GM19099 (cell line): ENCODE results near the gene HMGB1.

Experiments
- POLR2A ChIP-seq: IDR thresholded peaks from 3 replicates; pipeline ENCODE4 v1.6.1; 2011; ENCODE audit warnings: low read depth; ENCODE audit not compliant: insufficient read length; ENCODE audit errors: extremely low read depth

HMGB1 gene

DNA sequence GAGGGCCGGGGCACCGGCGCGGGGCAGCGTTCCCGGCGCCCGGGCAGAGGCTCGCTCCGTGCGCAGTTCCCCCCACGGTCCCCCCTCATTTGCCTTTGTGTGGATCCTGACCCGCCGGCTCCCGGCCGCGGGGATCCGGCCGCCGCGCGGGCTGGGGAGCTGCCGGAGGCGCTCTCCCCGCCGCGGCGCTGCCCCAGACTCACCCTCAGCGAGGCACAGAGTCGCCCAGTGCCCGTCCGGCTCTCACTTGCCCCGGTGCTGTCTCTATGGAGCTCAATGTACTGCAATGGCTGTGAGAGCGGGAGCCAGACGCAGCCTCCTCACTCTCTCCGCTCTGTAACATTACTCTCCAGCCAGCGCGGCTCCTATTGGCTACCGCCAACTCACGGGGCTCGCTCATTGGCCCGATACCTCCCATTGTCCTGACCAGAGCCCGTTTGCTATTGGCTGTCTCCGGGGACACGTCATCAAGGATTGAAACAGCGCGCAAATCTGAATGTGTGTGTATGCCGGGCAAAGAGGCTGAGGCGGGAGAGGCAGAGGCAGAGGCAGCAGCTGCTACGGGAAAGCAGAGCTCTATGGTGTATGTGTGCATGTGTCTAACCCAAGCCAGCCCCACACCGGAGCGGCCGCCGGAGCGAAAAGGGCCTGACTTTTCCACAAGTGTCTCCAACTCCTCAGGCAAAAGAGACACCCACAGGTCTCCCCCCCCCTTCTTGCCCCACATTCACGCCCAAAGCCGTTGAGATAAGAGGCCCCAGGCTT, at the start of gene HMGB1:
TSS of gene HMGB1 (minus strand) at position 344 of the 765 bp plus-strand sequence. CDS start 2,256 bp downstream, outside the sequence.
- TF ChIP-seq POLR2A, result peak; percentile 88

DNA sequence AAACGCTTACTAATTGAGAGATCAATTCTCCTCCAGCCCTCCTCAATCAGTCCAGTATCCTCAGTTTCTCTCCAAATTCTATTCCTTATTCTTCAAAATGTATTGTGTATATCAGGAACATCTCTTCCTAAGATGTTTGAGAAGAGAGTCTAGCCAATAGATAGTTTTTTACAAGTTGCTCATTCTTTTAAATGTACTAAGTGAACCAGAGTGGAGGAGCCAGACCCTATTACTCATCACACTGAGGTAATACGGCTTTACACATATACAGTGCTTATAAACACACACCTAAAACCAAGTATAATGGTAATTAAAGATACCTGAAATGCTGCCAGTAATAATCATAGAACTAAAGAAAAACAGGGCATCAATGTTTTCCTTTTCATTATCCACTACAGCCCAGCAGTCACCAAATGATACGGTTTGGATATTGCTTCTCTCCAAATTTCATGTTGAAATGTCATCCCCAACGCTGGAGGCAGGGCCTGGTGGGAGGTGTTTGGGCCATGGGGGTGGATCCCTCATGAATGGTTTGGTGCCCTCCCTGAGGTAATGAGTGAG, 45.2 kb upstream of the HMGB1 start:
- TF ChIP-seq POLR2A, result no peak

- TF ChIP-seq POLR2A, result no peak
These were observed 44.4 kb upstream of the HMGB1 start for GRCh38 chr13:30510091-30510490.

- no peak for TF ChIP-seq POLR2A
These were observed 43.7 kb upstream of the HMGB1 start for GRCh38 chr13:30509254-30510050.

GRCh38 chr13:30504081-30504480, 38.3 kb upstream of the HMGB1 start:
- no peak for TF ChIP-seq POLR2A

GRCh38 chr13:30502237-30502636, 36.5 kb upstream of the HMGB1 start:
- no peak for TF ChIP-seq POLR2A

DNA sequence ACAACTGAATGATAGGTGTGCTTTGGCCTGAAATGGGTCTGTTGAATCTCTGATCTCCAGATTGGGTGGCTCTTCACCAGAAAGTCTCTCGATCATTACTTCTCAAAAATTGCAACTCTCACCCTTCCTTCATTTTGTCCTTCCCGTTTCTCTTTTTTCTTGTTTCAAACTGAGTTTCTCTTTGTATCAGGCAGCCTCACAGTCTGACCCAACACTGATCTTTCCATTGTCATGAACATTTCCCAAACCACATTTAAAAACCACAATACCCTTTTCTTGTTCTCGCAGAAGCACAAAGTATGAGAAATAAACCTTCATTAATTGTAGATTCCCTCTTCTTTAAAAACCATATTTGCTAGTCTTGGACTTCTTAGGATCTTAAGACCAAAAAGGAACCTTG, 33.6 kb upstream of the HMGB1 start:
- TF ChIP-seq POLR2A, result no peak

DNA sequence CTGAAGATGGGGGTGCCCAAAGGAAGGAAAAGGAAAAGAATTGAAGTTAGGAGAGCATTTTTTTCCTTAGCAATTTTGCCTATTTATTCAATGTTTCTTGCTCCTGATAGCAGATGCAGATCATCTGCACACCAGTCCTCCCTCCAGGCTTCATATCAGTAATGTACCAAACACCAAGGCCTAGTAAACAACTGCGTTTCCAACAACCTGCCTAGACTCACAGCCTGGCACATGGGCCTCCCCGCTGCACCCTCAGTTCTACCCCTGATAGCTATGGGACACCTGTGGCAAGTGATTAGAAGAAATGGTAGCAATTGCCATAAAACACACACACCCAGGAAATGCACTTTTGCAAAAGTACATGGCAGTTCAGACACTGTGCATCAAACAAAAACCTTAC, 30.4 kb upstream of the HMGB1 start:
- TF ChIP-seq POLR2A, result no peak

- TF ChIP-seq POLR2A, result no peak
These were observed 30.0 kb upstream of the HMGB1 start for GRCh38 chr13:30495746-30496145.

GRCh38 chr13:30493658-30494381, 28.1 kb upstream of the HMGB1 start:
- no peak for TF ChIP-seq POLR2A

DNA sequence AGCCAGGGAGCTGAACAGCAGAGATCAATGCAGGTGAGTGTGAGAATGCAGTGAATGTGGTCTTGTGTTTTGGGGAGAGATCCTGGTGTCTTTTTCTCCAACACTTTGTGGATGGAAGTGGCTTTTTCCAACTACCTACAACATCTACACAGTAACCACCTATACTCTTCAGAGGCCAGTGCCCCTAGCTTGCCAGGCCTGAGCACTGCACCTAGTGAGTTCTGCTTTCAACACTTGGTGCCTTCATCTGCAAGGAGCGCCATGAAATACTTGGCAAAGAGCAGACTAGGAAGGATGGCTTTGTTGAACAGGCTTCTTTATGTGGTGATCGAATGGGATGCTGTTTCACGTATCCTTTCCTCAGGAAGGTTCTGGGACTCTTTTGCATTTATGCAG, 21.3 kb upstream of the HMGB1 start:
- TF ChIP-seq POLR2A, result no peak

DNA sequence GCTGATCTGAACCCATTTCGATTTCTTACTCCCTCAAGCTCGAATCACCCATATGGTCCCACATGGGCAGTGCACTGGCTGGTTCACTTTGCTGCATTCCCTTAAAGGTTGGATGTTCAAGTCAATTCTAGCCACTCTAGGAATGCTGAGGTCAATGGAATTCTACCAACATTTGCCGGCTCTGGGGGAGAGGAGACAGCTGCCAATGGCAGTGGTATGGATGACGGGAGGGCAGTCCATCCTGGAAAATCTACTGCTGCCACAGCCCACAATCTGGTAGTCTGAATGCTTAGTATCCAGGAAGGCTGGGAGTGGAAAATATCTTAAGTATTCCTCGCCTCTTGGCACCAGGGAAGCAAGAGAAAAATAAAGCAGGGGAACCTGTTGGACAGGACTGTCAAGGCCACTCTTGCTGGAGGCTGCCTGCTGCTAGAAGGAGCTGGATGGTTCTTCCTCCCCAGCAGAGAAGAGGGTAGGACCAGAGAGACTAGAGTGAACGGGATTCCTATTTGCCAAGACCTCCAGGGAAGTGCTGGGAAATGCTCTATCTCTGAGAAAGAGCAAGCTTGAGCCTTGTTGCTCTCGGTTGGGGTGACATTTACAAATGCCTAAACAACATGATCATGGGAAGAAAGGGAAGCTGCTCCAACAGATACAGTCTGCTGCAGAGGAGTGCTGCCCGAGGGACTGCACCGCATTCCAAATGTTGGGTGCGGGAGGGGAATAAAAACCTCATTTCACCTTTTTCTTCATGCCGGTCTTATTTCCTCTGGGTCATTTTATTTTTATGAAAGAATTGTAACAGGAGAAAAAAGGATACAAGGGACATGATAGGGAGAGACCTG, 20.7 kb upstream of the HMGB1 start:
- TF ChIP-seq POLR2A, result no peak

GRCh38 chr13:30481241-30481760, 15.6 kb upstream of the HMGB1 start:
- no peak for TF ChIP-seq POLR2A
